Adrenal gland (tissue), 5 donors: ENCODE measurements around the gene COL26A1.

Source experiments
- CTCF ChIP-seq, 6 experiments: fragments of 450-650 bp in 4 of 6; fragments of 200-600 bp in 2 of 6; sonication (generic) in 1 of 6; IDR thresholded peaks; 1 replicate in 5 of 6; 2 replicates in 1 of 6; pipeline versions ENCODE4 v1.5.1 to v1.8.0; 2016 to 2021; ENCODE audit warnings: antibody characterized with exemption in 6 of 6, mild to moderate bottlenecking in 2 of 6, moderate library complexity in 1 of 6
- POLR2A ChIP-seq, 2 donors: fragments of 450-650 bp; IDR thresholded peaks; one replicate each; pipeline ENCODE4 v1.6.1; 2017; ENCODE audit warnings: antibody characterized with exemption in 2 of 2, mild to moderate bottlenecking in 2 of 2, moderate library complexity in 1 of 2
- donor health status: DM: no; HTN: no; CAD: no.

GRCh38 chr7:101534873-101535272 lies 172.2 kb downstream of the COL26A1 start:
- TF ChIP-seq CTCF (IDR thresholded peaks at IDR 0.05) (no peak), POLR2A (IDR thresholded peaks at IDR 0.05) (no peak)
